Hematopoietic multipotent progenitor cell (in vitro differentiated cells): ENCODE results near the gene FBXL7. TPM values are rescaled to one million over a fixed set of nuclear protein-coding genes. Genes with fewer than 3 reads are reported as not detected.

Source experiments
- DNase-seq, 3 donors: peaks; one replicate each; pipeline ENCODE4 v3.0.0-alpha.2; 2011 to 2015; ENCODE audit warnings: low read depth in 2 of 3, low spot score in 2 of 3
- total RNA-seq: library from RNA; depleted of rRNA; stranded (reverse); fragments of >200 nt; gene quantifications from one replicate; pipeline ENCODE4 v1.2.3, GENCODE V29; 2012

The FBXL7 gene
- total RNA-seq, 1 donor: under 0.01 TPM

DNA sequence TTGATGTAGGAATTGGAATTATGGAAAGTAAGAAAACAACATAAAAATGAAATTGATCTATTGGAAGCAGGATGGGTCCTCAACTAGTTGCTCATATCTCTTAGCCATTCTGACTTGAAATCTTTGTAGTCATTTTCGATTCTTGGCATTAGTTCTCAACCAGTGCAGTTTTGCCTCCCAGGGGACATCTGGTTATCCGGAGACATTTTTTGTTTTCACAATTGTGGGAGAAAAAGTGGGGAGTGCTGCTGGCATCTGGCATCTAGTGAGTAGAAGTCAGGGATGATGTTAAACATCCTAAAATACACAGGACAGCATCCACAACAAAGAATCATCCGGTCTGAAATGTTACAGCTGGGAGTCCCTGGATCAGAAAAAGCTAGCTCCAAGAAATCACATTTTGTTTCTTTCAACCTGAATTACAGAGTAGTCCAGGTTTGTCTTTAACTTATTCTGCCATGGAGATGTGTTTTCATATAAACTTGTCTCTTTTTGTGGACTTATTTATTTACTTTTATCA, 74.9 kb downstream of the FBXL7 start:
- DNase-seq: no peak

DNA sequence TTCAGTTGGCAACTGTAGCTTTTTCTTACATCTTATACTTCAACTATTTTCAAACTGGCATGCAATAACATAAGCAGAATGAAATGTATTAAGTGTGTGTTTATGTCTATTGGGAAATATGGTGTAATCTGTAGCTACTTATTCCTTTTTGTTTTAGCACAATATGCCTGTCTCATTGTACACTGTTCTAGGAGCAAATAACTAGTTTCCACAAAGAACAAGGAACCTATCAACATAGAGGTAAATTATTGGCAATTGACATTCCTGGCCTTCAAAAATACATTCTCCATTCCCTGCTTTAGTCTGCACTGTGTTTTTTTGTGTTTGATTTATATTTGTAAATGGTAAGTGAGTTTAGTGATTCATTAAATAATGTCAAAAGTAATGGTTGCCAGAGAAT, 75.7 kb downstream of the FBXL7 start:
- no peak for DNase-seq

DNA sequence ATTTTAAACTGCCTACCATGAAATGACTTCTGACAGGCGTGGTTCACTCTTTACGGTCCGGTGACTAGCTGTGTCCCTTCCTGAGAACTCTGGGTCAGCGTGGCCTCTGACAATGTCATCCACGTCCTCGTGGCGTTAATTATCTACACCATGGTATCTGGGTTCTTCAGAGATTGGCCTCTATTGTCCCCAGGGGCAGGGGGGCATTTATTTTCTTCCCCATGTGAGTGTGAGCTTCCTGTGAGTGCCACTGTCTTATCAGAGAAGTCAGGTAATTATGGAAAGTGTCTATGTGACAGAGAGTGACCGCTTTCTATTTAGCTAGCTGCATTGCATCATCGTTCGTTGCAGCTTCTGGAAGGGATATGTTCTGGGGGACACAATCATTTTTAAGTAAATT, 77.2 kb downstream of the FBXL7 start:
- DNase-seq: no peak

DNA sequence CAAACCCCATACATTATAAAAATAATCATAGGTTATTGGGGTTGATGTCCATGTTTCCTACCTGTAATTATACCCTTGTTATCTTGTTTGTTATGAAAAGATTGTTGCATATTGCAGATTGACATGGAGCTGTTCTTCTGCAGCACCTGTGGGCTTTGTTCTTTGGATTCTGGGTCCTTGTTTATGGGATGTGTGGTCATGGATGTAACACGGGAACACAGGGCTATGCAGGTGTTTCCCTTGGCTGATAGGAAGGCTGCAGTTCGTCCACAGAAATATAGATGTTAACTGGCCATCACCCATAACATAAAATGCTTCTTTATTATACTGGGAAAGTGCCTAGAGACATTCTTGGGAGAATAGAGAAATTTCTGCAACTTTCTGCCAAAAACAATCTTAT, 77.9 kb downstream of the FBXL7 start:
- DNase-seq: no peak

DNA sequence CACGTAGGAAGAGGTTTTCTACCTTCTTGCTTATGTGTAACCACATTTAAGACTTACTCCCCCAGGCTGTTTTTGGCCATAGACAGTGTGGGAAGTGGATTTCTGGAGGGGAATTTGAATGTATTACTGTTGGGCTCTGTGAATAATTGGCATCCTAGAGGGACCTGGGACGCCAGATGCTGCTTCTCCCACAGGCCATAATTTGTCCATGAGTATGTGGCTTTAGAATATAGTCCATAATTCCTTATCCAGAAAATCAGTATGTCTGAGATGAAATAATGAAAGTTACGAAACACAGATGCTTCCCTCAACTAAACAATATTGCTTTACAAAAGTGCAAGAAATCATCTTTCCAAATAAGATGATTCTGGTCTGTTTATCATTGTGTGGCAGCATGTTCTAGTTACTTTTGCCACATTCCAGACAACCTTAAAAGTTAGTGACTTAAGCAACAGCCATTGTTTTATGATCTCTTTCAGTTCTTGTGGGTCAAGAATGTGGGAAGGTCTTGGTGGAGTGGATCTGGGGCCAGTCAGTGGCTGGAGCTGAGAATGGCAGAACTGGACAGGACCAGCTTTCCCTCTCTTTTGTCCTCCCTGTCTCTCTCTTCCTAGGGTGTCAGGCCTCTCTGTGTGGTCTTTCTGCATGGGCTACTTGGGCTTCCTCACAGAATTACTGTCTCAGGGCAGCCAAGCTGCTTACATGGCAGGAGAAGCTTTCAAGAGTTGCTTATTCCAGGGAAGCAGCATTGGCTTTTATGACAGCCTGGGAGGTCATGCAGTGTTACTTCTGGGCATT, 79.4 kb downstream of the FBXL7 start:
- no peak for DNase-seq

DNA sequence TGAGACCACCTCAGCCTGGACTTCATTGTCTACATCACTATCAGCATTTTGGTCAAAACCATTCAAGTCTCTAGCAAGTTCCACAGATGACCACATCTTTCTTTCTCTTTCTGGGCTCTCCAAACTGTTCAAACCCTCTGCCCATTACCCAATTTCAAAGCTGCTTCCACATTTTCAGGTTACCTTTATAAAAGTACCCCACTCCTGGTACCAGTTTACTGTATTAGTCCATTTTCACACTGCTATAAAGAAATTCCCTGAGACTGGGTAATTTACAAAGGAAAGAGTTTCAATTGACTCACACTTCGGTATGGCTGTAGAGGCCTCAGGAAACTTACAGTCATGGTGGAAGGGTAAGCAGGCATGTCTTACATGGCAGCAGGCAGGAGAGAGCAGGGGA, 84.5 kb downstream of the FBXL7 start:
- no peak for DNase-seq

DNA sequence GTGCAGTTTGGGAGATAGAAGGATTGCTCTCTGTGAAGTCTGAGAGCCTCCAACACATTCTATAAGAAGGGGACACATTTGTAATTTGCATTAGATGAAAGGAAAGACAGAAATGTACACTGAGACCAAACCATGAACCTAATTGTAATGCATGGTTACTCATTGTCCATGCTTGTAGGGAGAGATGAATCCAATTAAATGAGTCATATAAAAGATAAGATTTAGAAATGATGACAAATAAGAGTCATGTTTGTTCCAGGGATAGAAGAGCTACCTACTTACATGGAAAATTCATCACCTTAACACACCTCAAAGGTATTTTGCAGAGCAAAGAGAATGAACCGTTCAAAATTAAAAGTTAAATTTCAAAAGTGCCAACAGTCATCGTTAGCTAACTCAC, 85.1 kb downstream of the FBXL7 start:
- DNase-seq: no peak

DNA sequence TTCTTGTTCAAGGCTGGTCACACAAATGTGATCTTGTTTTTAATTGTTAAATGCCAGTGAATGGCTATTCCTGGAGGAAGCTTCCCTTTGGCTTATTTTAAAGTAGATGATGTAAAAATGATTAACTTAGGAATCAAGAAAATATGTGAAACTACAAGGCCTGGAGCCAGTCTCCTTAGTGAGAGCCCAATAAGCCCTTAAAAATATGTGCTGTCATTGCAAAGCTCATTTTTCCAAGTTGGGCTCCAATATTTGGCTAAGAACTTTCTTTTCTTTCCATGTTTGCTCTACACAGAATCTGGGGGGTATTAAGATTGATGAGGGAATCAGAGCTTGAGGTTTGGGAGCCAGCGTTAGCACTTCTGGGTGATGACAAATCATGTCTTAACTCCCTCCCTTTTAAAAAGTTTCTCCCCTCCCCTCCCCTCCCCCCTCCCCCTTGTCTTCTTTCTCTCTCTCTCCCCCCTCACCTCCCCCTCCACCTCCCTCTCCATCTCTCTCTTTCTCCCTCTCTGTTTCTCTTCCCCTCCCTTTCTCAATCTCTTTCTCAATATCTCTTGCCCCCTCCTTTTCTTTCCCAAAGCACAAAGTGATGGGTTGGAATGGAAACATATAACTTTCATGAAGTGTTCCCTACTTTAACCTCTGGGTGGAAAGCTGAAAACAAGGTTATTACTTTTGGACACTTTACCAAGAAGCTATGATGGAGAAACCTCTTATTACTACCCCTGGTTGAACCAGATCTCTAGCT, 86.0 kb downstream of the FBXL7 start:
- DNase-seq: no peak

DNA sequence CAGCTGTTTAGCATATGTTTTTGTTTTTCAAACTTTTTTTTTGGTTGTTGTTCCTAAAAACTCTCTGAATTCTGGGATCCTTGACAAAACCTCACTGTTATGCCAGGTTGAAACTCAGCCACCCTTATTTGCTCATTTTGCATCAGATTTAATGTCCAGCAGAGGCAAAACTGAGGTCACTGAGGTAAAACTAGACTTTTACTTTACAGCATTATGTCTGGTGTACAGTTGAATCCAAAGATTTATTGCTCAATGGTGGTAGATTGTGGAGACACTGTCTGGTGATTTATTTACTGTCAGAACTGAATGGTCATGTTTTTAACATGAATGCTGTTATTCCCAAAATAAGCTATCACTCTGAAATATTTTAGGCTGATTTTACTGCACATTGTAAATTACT, 87.9 kb downstream of the FBXL7 start:
- no peak for DNase-seq

DNA sequence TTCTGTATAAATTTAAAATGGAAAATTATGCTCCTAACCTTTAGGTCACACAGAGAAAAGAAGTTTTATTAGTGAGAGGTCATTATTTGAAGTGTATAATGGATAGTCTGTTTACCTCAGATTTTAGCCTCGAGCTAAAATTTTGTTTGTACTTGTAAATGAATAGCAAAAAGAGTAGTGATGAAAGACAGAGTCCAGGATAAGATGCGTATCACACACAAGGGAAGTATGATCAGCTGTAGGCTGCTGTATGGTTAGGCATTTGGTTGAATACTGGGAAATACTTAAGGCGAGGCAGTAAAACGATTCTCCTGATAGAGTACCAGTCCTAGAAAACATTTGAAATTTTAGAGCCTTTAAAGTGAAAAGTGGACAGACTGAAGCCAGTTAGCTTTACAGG, 92.7 kb downstream of the FBXL7 start:
- no peak for DNase-seq

DNA sequence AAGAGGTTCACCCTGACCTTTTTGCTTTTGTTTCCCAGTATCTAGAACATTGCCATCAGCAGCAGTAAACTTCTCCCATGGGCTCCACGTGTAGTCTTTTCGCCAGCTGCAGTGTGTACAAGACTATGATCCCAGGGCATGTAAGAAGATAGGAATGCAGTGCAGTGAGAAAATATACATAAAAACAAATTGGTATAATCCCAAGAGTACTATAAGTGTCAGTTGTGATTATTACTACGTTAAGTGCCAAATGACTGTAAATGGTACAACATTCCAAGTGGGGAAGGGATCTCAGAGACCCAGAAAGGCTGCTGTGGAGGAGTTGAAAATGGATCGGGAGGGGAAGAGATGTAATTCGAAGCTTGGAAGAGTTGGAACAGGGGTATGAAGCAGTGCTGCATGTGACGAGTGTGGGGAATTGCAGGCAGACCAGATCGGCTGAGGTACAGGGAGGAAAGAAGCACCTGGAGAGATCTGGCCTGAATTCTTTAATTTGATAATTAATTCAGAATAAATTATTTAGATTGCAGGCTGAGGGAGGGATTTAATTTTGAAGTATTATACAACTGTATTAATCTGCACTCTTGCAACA, 95.1 kb downstream of the FBXL7 start:
- DNase-seq: no peak

DNA sequence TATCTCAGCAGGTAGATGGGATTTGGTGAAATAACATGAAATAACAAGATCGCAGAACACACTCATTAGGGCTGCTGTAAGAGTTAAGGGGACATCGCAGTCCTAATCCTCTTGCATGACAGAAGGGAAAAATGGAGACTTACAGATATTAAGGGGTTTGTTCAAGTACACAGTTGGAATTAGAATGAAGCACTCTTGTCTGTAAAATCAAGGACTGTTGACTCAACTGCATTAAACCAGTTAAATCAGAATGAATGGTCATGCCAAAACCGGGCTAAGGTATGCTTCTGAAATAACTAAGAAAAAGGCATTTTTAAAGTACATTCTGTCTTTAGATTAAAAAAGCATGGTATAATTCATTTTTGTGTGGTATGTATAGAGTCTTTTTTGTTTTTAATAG, 95.9 kb downstream of the FBXL7 start:
- no peak for DNase-seq

DNA sequence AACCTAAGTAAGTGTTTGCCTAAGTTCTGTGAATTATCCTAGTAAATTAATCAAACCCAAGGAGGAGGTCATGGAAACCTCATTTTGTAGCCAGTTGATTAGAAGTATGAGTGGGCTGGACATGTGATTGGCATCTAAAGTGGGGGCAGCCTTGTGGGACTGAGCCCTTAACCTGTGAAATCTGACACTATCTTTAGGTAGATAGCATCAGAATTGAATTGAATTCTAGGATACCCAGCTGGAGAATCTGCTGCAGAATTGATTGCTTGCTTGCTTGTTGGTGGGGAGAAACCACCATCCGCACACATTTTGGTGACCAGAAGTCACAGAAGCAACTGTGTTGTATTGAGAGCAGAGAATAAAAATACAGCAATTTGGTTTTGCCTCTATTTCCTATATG, 97.0 kb downstream of the FBXL7 start:
- DNase-seq: no peak

DNA sequence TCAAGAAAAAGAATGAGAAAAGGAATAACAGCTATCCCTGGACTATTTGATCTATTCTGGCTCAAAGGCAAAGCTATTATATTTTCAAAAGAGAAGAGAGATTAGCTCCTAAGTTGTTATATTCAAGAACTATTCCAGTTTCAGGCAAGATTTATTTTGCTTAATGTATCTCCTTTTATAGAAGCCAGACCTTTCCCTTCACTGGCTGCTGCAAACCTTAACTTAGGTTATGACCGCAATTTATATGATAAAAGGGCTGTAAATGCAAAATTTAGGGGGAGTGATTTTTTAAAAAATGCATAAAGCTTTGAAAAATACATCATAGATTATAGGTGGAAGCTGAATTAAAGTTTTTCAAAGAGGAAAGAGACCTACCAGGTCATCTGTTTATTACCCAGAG, 97.8 kb downstream of the FBXL7 start:
- DNase-seq: no peak

DNA sequence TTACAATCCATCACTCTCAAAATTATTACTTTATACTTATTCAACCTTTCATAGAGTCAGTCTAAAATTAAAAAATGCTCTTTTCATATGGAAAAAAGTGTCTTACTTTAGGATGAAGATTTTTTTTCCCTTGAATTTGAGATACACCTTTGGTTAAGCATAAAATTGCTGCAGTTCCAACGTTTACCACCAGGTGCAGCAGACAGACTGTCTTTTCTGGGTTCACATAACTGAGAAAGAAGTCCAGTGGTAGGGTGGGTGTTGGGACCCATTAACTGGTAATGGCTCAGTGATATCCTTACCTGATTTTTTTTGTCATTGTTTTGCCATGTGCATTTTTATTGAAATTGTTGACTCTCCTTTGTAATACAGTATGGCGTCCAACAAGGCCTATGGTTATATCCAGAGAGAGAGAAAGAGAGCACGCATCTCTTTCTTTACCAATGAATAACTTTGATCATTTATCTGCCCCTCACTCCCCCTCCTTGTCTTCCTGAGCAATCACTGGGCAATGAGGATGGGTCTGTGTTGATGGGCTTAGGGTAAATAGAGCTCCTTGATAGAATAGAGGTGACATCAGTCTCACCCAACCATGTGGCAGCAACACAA, 98.4 kb downstream of the FBXL7 start:
- no peak for DNase-seq

DNA sequence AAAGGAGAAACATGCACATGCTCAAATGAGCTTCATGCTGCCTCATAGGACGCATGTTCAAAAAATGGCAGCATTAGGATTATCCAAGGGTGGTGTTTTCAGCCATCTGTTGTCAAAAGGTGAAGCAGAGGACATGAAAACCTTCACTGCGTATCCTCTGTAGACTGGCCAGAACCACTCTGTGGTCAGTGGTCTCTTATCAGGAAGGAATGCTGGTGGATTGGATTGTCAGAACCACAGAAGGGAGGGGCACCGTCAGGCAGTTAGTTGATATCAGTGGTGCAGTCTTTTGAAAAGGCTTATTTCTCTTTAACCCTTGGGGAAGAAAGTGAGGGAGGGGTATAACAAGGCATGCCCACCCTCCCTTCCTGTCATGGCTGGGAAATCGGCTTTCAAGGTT, 100.1 kb downstream of the FBXL7 start:
- DNase-seq: no peak

DNA sequence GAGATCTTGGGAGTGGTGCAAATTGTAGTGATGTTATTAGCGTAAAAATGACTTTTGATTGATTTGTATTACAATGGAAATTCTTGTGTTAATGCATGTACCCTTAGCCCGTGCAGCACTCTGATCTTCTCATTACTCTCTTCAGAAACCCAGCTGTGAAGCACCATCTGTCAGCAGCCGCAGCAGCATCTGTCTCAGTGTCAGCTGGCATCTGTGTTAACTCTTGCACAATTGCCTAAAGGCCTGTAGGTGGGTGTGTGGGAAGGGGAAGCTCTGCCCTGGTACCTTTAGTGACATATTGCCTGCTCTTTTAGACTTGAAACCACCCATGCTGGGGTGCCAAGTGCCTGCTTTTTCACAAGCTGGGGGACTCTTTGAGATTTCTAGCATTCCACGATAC, 101.3 kb downstream of the FBXL7 start:
- no peak for DNase-seq

DNA sequence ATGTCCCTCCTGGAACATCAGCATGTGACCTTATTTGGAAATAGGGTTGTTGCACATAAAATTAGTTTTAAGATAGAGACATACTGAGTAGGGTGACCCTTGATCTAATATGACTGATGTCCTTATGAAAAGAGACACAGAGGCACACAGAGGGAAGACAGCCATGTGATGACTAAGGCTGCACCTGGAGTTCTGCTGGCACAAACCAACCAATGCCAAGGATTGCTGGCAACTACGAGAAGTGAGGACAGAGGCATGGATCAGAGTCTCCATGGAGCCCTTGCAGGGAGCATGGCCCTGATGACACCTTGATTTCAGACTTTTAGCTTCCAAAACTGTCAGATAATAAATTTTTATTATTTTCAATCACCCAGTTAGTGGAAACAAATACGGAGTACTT, 101.9 kb downstream of the FBXL7 start:
- DNase-seq: no peak

DNA sequence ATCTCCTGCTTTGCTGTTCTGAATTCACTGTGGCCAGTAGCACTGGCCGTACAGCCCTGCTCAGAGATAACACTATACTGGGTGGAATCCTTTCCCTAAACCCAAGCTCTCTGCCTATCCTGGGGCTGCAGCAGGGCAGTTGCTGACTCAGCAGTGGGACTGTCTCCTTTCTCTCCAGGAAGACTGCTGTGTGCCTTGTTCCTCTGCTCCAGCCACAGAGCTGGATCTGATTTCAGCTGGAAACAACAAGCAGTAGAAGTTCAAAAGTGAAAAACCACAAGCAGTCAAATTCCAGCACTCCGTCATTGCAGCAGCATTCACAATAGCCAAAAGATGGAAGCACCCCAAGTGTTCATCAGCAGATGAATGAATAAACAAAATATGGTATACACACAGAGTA, 105.0 kb downstream of the FBXL7 start:
- DNase-seq: no peak

DNA sequence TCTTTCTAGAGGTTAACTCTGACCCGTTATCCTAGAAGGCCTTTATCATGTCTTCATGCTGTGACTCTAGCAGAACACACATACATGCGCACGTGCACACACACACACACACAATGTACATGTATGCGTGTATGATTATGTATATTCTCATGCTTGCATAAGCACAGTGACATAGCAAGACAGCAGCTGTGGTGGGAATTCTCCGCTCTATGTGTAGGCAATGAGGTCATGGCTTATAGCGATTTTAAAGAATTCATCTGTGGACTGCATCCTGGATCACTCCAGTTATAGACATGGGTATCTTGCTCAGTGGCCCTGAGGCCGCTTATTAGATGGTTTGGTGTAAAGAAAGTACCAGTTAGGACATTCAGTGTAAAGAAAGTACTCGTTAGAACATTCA, 106.2 kb downstream of the FBXL7 start:
- no peak for DNase-seq

DNA sequence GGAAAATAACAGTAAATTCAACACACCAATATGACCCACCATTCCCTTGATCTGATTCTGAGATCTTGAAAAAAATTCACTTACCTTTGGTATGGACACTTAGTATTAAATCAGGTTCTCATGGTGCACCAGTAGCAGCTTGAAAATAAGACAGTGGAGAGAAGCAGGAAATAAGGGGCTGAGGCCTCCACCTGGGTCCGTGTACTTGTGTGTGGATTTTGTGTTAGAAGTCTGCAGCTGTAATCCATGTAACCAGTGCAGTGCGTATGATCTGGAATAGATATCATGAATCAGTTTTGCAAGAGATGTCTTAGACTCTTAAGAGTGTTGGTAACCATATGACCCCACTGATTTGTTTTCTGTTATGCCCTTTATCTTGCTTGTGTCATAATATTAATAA, 107.1 kb downstream of the FBXL7 start:
- DNase-seq: no peak
